CD4-positive, alpha-beta T cell treated with Interleukin-17A for 4 hours (primary cell): Measurements from ENCODE around the gene IGFL2.
"Not testable (repeated sequence)": the region's sequence is repeated elsewhere in the genome, so short reads cannot be mapped to it uniquely, and the experiment has no call there.

Experiments
- DNase-seq: peaks from one replicate; pipeline ENCODE4 v3.0.0-alpha.2; 2020; ENCODE audit warnings: mixed read lengths

IGFL2 gene

DNA sequence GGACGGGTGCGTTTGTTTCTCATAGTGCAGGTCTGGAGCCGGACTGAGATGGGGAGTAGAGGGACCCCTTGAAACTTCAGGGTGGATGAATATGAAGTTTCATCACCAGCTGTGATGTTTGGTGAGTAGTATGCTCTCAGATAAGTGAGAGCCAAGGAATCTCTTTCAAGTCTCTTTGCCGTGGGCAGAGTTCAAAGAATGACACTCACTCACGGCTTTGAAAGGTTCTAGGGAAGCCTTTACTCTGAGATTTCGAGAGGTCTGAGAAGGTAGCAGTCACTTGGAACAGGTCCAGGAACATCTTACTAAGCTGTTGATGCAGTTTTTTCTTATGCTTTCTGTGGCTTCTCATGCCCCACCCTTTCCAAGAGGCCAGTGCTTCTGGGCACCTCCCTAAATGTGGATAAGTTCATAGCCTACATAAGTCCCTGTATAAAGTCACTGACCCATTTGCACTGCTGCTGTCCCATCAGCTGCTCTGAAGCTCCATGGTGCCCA lies at the start of gene IGFL2:
Gene IGFL2 (plus strand): TSS at position 448 of the 498 bp plus-strand sequence. CDS start 41 bp downstream, at position 489.
- DNase-seq: no peak

DNA sequence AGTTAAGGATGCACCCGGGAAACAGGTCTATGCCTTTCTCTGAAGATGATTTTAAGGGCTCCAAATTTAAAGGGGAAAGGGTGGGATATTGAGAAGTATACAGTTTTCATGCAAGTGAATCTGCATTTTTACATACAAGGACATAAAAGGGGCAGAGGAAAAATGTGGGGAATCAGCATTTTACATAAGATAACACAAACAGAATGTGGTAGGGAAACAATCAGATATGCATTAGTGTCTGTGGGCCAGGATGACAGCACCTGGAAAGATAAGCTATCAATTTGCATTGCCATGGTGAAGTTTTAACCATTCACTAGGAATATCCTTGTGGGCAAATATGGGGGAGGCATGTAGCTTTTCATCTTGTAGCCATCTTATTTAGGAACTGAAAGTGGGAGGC lies 47.7 kb upstream of the IGFL2 start:
- DNase-seq: no peak

DNA sequence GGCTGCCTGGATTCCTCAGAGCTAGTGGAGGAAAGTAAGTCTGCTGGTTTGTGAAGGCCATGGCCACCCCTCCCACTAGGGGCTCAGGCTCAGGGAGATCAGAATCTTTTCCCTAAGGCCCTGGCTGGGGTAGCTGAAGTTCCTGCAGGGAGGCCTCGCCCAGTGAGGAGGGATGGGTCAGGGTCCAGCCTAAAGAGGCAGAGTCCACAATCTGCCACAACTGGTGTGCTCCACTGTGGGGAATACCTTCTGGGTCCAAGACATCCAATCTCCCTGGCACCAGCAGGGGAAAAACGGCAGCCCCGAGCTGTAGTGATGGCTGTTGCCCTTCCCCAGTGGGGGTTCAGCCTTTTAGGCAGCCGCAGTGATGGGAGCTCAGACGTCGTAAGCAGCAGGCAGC lies 46.7 kb upstream of the IGFL2 start:
- DNase-seq: no peak

- DNase-seq: not testable (repeated sequence)
Measured at GRCh38 chr19:46102333-46102732, 45.7 kb upstream of the IGFL2 start.

DNA sequence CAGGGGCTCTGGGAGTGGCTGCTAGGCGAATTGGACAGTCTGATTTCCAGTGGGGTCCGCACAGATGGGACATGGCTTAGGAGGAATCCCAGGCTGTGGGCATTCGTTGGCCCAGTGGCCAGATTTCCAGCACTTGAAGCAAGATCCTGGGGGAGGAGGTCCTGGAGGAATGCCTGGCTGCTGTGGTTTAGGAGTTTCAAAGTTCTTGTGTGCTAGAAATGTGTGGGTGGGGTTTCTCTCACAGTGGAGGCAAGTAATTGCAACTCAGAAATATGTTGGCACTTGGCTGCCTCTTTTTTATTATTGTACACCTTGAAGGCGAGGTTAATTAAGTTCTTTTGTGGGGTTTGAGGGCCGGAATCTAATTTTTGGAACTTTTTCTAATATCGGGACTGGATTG lies 40.7 kb upstream of the IGFL2 start:
- DNase-seq: no peak

DNA sequence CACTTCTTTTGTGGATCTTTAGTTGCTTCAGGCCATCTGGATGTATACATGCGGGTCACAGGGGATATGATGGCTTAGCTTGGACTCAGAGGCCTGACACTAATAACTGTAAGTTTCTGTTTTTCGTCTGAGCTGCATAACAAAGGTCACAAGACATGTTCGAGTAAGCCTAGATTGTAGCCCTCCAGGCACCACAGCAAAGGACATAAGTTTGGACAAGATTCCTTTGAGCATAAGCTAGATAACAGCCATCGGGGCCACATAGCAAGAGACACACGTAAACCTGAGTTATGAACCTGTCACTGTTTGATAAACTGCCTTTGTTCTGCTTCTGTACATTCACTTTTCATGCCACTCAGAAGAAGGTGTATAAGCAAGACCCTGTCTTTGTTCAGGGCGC lies 38.2 kb upstream of the IGFL2 start:
- DNase-seq: no peak

DNA sequence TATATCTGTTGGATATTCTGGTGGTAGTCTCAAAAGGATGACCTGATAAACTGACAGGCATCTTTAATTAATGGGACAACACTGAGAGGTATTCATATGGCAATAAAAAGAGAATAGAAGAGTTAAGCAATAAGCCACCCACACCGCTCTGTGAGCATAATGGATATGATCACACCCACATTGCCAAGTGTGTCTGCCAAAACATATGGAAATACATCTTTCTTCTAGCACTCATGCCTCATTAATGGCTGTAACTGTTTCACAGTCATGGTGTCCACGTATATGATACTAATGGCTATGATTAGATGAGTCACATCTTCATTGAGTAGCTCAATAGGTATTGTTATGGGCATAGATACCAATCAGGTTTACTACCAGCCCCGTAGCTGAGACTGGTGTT lies 36.7 kb upstream of the IGFL2 start:
- DNase-seq: no peak

DNA sequence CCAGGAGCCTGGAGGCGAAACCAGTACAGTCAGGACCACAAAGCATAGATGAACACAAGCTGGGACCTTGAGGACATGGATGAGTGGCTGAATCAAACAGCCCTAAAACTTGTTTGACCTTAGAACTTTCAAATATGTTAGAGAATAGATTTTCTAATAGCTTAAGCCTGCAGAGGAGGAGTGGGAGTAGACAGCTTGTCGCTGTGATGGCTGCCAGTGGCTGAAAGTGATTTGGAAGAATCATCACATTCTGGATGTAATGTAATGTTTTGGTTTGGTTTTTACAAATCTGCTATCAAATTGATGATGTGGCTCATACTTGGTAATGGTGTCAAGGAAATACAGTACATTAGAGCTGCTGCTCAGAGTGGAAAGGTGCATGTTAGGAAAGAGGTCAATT lies 35.5 kb upstream of the IGFL2 start:
- no peak for DNase-seq

DNA sequence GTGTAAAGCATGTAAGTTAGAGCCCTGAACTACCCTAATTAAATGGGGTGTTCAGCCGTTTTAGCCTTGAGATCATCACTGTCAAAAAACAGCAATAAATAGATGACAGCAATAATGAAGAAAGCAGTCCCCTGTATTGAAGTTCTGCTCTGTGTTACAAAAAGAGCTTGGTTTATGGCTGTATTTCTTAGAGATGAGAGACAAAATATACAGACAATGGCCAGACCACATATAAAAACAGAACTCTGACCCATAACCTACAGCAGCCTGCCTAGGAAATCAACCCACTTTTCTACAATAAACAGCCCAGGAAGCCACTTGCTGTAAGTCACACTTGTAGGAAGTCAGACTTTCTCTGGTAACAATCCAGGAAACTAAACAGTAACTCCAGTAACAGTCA lies 34.3 kb upstream of the IGFL2 start:
- DNase-seq: no peak

- DNase-seq: no peak
Measured at GRCh38 chr19:46115396-46116106, 32.5 kb upstream of the IGFL2 start.

- DNase-seq: no peak
Measured at GRCh38 chr19:46116121-46116520, 31.9 kb upstream of the IGFL2 start.

GRCh38 chr19:46118136-46118535 lies 29.9 kb upstream of the IGFL2 start:
- no peak for DNase-seq

GRCh38 chr19:46124638-46125115 lies 23.4 kb upstream of the IGFL2 start, which contains the start of gene IGFL3:
Gene IGFL3, minus strand, starts transcription at chr19:46124688. Its CDS starts 39 bp downstream, at chr19:46124649.
- DNase-seq: no peak

DNA sequence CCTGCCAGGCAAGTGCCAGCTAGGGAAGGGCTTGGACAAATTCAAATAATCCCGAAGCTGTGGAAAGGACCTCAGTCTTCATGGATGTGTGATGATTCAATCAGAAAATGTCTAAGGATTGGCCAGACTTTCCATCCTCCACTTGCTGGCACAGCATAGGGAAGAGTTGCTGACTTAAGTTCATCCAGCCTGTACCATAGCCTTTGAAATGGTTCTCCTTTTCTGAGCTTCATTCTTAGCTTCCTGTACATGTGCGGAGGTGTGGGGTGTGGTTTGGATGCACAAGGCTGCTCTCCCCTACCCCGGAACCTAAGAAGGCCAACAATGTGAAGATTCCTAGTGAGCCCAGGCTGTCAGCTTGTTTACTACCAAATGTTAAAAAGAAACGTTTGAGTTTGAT lies 22.6 kb upstream of the IGFL2 start:
- no peak for DNase-seq

DNA sequence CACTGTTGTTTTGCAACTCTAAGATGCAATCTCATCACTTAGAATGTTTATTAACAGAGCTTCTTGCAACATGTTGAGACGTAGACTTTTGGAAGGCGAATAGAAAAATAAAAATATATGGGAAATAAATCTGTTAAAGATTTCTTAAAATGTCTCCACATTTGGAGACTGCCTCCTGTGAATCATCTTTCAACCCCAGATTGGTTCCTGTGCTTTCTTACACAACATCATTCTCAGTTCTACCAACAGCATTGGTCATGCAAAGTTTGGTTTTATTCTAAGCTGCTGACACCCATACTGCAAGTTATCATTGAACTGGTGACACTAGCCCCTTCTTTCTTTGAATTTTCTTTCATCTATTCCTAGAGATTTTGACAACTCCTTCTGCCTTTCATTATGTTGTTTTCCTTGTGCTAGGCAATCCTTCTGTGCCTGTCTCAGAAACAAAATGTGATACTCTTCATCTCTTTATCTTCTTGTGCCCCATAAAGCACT lies 21.9 kb upstream of the IGFL2 start:
- DNase-seq: no peak

GRCh38 chr19:46131485-46132143 lies 16.4 kb upstream of the IGFL2 start:
- no peak for DNase-seq

DNA sequence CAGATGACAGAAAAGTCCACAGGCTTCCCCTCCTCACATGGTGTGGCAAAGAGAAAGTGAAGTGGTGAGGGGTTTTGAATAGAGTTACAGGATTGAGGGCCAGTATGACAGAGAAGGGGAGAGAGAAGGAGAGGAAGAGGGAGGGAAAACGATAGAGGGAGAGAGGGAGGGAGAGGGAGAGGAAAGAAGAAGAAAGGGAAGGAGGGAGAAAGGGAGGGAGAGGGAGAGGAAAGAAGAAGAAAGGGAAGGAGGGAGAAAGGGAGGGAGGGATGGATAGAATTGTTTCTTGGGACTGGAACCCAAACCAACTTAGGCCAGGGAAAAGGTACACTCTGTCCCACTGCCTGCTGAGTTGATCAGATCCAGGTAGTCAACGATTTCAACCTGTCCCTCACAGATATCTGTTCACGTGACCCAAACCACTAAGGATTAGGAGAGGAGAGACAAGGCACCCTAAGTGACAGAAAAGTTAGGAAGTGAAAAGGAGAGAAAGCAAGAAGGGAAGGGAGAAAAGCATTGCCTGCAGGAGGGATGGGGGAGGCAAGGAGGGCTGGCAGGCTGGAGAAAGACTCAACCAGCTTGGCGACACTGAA lies 15.4 kb upstream of the IGFL2 start:
- DNase-seq: no peak

- no peak for DNase-seq
Measured at GRCh38 chr19:46133101-46133627, 14.9 kb upstream of the IGFL2 start.

DNA sequence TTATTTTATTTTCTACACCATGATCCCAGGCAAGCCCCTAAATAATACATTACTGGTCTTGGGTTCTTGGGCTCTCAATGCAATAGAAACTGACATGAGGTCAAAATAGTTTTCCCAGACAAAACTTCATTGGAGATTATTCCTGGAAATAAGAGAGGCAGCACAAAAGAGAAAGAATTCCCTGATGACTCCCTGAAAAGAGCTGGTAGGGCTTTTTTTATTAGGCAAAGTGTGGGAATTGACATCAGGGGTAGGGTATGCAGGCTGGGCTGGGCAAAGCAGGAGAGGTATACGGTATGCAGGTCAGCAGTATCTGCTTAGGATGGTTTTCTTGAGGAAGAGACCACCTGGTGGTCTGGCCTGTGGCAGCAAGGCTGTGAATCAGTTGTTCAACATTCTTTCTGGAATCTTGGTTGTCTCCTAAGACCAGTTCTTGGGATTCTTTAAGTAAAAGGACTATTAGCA lies 14.2 kb upstream of the IGFL2 start:
- no peak for DNase-seq

DNA sequence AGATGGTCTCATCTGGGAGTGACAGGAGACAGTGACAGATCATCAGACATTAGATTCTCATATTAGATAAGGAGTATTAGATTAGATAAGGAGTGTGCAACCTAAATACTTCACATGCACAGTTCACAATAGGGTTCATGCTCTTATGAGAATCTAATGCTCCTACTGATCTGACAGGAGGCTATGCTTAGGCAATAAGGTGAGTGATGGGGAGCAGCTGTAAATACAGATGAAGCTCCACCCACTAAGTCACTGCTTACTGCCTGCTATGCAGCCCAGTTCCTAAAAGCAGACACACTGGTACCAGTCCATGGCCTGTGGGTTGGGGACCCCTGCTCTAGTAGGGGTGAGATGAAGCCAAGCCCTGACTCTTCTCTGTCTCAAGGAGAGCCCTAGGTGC lies 13.5 kb upstream of the IGFL2 start:
- no peak for DNase-seq

GRCh38 chr19:46137915-46138473 lies 10.0 kb upstream of the IGFL2 start:
- no peak for DNase-seq

GRCh38 chr19:46141421-46141820 lies 6.6 kb upstream of the IGFL2 start:
- no peak for DNase-seq

GRCh38 chr19:46142294-46142693 lies 5.7 kb upstream of the IGFL2 start:
- DNase-seq: no peak
